ENCODE data around the gene ANKRD34B.

GRCh38 chr5:80566711-80567259, 3.3 kb downstream of the ANKRD34B start:
- TF ChIP-seq POLR2A (IDR thresholded peaks at IDR 0.05): no peak
- TF ChIP-seq CTCF (IDR thresholded peaks at IDR 0.05): no peak

All from sigmoid colon (tissue), 3 donors.